OCI-LY1 (cell line): ENCODE measurements around the gene HIRA.
A peak's percentile ranks its signal among the peaks of the same experiment; 100 is the strongest.

Experiments
- H2AFZ ChIP-seq: fragments of 200-600 bp; sonication (generic), shearing (Covaris generic); 2 replicates; pipeline ENCODE4 v1.6.0; 2014; ENCODE audit warnings: antibody characterized with exemption, mild to moderate bottlenecking, low read length
- H3F3A ChIP-seq: fragments of 200-600 bp; sonication (generic), shearing (Covaris generic); 2 replicates; pipeline ENCODE4 v1.6.0; 2014; ENCODE audit warnings: mild to moderate bottlenecking, antibody characterized with exemption, low read length, moderate library complexity; ENCODE audit not compliant: insufficient read depth
- H3K27ac ChIP-seq: fragments of 200-600 bp; sonication (generic); 2 replicates; pipeline ENCODE4 v1.5.1; 2014; ENCODE audit warnings: low read length, mixed run types, mild to moderate bottlenecking, low read depth; ENCODE audit not compliant: poor library complexity, severe bottlenecking
- H3K27me3 ChIP-seq: fragments of 200-600 bp; sonication (generic); 2 replicates; pipeline ENCODE4 v1.6.0; 2014; ENCODE audit warnings: antibody characterized with exemption, mild to moderate bottlenecking, low read length, moderate library complexity; ENCODE audit not compliant: insufficient read depth
- H3K36me3 ChIP-seq: fragments of 200-600 bp; sonication (generic); 2 replicates; pipeline ENCODE4 v1.6.1; 2014; ENCODE audit warnings: mild to moderate bottlenecking, antibody characterized with exemption, low read length, moderate library complexity, mixed read lengths; ENCODE audit not compliant: insufficient read depth
- H3K4me1 ChIP-seq: fragments of 200-600 bp; sonication (generic); 2 replicates; pipeline ENCODE4 v1.5.1; 2014; ENCODE audit warnings: mild to moderate bottlenecking, low read length, moderate library complexity; ENCODE audit not compliant: insufficient read depth, severe bottlenecking
- H3K4me2 ChIP-seq: fragments of 200-600 bp; sonication (generic), shearing (Covaris generic); 2 replicates; pipeline ENCODE4 v1.6.1; 2014; ENCODE audit warnings: low read length
- H3K4me3 ChIP-seq: fragments of 200-600 bp; sonication (generic); 2 replicates; pipeline ENCODE4 v1.5.1; 2014; ENCODE audit warnings: low read length, low read depth, mild to moderate bottlenecking, mixed read lengths; ENCODE audit not compliant: poor library complexity, severe bottlenecking
- H3K79me2 ChIP-seq: fragments of 200-600 bp; shearing (Covaris generic); 2 replicates; pipeline ENCODE4 v1.6.1; 2016; ENCODE audit warnings: mixed run types, low read length, mixed read lengths; ENCODE audit not compliant: insufficient read depth
- H3K9ac ChIP-seq: fragments of 200-600 bp; sonication (generic), shearing (Covaris generic); 2 replicates; pipeline ENCODE4 v1.6.1; 2014; ENCODE audit warnings: mild to moderate bottlenecking, low read length, mixed read lengths
- H3K9me2 ChIP-seq: fragments of 200-600 bp; sonication (generic), shearing (Covaris generic); 2 replicates; pipeline ENCODE4 v1.6.1; 2014; ENCODE audit warnings: low read depth, mild to moderate bottlenecking, low read length, mixed read lengths
- H3K9me3 ChIP-seq: fragments of 200-600 bp; shearing (Covaris generic); 2 replicates; pipeline ENCODE4 v1.6.1; 2014; ENCODE audit warnings: low read length, mixed read lengths
- H4K20me1 ChIP-seq: fragments of 200-600 bp; sonication (generic), shearing (Covaris generic); 2 replicates; pipeline ENCODE4 v1.6.0; 2016; ENCODE audit warnings: mild to moderate bottlenecking, low read length; ENCODE audit not compliant: insufficient read depth
- EZH2 ChIP-seq: fragments of 200-600 bp; sonication (generic), shearing (Covaris generic); IDR thresholded peaks from 2 replicates; pipeline ENCODE4 v1.8.0; 2017; ENCODE audit warnings: borderline replicate concordance, mixed run types, mild to moderate bottlenecking, antibody characterized with exemption, low read length, moderate library complexity, mixed read lengths
- TF ChIP-seq, protein P1 (sequence below): fragments of 200-600 bp; sonication (generic), shearing (Covaris generic); IDR thresholded peaks from 2 replicates; pipeline ENCODE4 v1.5.1; 2017; ENCODE audit warnings: mild to moderate bottlenecking, antibody characterized with exemption, low read length, moderate library complexity, mixed read lengths

HIRA gene

DNA sequence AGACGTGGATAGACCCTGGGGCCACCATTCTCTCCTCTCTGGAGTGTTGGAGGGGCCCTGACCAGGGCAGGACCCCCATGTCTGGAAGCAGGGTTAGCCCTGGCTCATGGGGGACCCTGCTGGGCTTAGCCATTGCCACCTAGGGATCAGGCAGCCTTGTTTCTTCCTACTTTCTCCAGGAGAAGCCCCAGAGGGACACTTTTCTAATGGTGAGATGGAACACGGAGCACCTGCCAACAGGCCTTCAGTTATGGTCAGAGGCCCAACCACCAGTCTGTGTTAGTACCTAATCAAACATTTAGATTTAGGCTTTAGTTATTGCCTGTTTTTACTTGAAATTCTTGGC lies 17.9 kb upstream of the HIRA start:
- TF ChIP-seq, protein P1, sequence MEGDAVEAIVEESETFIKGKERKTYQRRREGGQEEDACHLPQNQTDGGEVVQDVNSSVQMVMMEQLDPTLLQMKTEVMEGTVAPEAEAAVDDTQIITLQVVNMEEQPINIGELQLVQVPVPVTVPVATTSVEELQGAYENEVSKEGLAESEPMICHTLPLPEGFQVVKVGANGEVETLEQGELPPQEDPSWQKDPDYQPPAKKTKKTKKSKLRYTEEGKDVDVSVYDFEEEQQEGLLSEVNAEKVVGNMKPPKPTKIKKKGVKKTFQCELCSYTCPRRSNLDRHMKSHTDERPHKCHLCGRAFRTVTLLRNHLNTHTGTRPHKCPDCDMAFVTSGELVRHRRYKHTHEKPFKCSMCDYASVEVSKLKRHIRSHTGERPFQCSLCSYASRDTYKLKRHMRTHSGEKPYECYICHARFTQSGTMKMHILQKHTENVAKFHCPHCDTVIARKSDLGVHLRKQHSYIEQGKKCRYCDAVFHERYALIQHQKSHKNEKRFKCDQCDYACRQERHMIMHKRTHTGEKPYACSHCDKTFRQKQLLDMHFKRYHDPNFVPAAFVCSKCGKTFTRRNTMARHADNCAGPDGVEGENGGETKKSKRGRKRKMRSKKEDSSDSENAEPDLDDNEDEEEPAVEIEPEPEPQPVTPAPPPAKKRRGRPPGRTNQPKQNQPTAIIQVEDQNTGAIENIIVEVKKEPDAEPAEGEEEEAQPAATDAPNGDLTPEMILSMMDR, result no peak
- no peak for TF ChIP-seq EZH2
- H3K4me2 ChIP-seq, result no peak overlapping the region
- H3K36me3 ChIP-seq, result peaks cover 42% of the 10 kb centered on the region
- peaks cover 17% of the 10 kb centered on the region for H3K79me2 ChIP-seq
- H3K9me3 ChIP-seq, result no peaks in the 10 kb centered on the region
- H3K27me3 ChIP-seq, result no peaks in the 10 kb centered on the region
- H3K9ac ChIP-seq, result no peak overlapping the region; the same call in 1 of the 2 replicates
- no peaks in the 10 kb centered on the region for H4K20me1 ChIP-seq
- H3K4me3 ChIP-seq, result no peak overlapping the region
- H3K27ac ChIP-seq, result no peak overlapping the region
- peaks cover 23% of the 10 kb centered on the region for H3K4me1 ChIP-seq
- H3F3A ChIP-seq, result no peaks in the 10 kb centered on the region
- H3K9me2 ChIP-seq, result no peaks in the 10 kb centered on the region
- no peak overlapping the region for H2AFZ ChIP-seq

DNA sequence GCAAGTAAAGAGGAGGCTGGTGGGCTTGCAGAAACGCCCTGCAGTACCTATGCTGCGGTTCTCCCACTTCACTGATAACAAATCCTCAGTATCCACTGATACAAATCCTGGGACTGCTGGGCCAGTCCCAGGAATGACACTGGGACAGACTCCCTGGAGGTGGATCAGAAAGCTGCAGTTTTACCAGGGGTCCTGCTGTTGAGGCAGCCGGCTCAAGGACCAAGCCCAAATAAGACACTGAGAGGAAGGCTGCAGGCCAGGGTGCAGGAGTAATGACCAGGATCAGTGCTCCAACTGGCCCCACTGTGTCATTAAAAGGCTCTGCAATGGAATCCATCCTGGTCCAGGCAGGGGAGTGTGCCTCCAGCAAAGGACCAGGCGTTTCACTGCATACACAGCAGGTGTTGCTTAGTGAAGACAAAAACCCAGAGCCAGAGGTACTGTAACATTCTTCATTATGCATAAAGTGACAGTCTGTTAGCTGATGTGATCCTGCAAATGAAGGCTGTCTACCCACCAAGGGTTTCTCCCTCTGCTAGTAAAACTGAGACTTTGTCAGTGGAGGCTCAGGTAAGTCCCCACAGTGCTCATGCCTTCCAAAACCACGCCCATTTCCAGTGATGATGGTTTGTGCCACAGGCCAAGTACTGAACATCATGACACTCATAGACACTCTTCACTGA lies 17.3 kb upstream of the HIRA start:
- Histone ChIP-seq H3F3A (no peaks in the 10 kb centered on the region), H3K9me3 (no peaks in the 10 kb centered on the region), H3K27ac (peak overlapping the region; percentile 78), H2AFZ (no peak overlapping the region), H4K20me1 (no peaks in the 10 kb centered on the region), H3K4me2 (peak overlapping the region; percentile 85), H3K4me1 (peaks cover 23% of the 10 kb centered on the region), H3K27me3 (no peaks in the 10 kb centered on the region), H3K9ac (peak overlapping the region; percentile 83; the same call in 1 of the 2 replicates), H3K36me3 (peaks cover 42% of the 10 kb centered on the region), H3K79me2 (peaks cover 19% of the 10 kb centered on the region), H3K9me2 (no peaks in the 10 kb centered on the region), H3K4me3 (peak overlapping the region; percentile 77)
- TF ChIP-seq, protein P1, result no peak
- TF ChIP-seq EZH2, result no peak

DNA sequence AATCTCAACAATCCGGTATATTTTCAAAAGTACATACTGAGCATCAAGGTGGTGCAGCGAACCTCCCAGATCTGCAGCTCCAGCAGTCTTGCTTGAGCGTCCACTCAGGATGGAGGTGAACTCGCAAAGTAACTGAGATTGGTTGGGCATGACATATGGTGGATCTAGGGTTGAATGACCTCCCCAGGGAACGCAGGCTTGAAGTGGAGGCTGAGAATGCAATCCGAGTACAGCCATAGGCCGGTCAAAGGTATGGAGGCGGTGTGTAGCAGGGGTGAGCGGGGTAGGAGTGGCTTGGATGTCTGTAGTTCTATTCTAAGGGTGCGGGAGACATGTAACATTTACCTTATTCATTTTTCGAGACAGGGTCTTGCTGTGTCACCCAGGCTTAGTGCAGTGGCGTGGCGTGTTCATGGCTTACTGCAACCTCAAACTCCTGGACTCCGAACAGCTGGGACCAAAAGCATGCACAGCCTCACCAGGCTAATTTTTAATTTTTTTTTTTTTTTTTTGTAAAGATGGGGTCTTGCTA lies 16.6 kb upstream of the HIRA start:
- peak overlapping the region; percentile 77 for H3K4me3 ChIP-seq
- H2AFZ ChIP-seq, result no peak overlapping the region
- peaks cover 23% of the 10 kb centered on the region for H3K4me1 ChIP-seq
- H3K27ac ChIP-seq, result peak overlapping the region; percentile 78
- H3K9me3 ChIP-seq, result no peaks in the 10 kb centered on the region
- no peaks in the 10 kb centered on the region for H3K9me2 ChIP-seq
- H4K20me1 ChIP-seq, result no peaks in the 10 kb centered on the region
- H3K27me3 ChIP-seq, result no peaks in the 10 kb centered on the region
- H3F3A ChIP-seq, result no peaks in the 10 kb centered on the region
- H3K9ac ChIP-seq, result peak overlapping the region; percentile 83
- TF ChIP-seq, protein P1, result no peak
- TF ChIP-seq EZH2, result no peak
- peak overlapping the region; percentile 85 for H3K4me2 ChIP-seq
- H3K79me2 ChIP-seq, result peaks cover 19% of the 10 kb centered on the region
- peaks cover 42% of the 10 kb centered on the region for H3K36me3 ChIP-seq
